HepG2 (cell line): Measurements from ENCODE around the gene MYL2. TPM values are rescaled to one million over a fixed set of nuclear protein-coding genes. Genes with fewer than 3 reads are reported as not detected.

Experiments
- ATAC-seq: fragments of 200-7000 bp; cut with Tn5 transposase; 3 replicates; pipeline ENCODE4 v1.9.1; 2020; ENCODE audit warnings: mild to moderate bottlenecking, moderate library complexity
- BruUV-seq: library from RNA; stranded (reverse); fragments of 400-500 nt; replicated peaks from 2 replicates; lab custom pipeline; 2021; lab: Mats Ljungman, UMichigan
- CTCF ChIA-PET: fragments of 300-600 bp; formaldehyde crosslinking; extraction: SDS; loops from one replicate; lab custom pipeline; 2021; ENCODE audit warnings: low total read pairs, inconsistent platforms, low intra/inter-chr PET ratio; lab: Yijun Ruan, JAX
- POLR2A ChIA-PET: fragments of 350-600 bp; sonication (Branson Sonifier 250); formaldehyde crosslinking; loops from one replicate; lab custom pipeline; 2020; ENCODE audit warnings: antibody characterized with exemption, inconsistent platforms; lab: Yijun Ruan, JAX
- DNase-seq: peaks from one replicate; pipeline ENCODE4 v3.0.0-alpha.2; 2015; ENCODE audit warnings: low spot score
- FAIRE-seq: peaks from 3 replicates; lab custom pipeline; 2011; peaks lifted over from hg19 to GRCh38; lab: Jason Lieb, UNC
- H2AFZ ChIP-seq: one replicate; pipeline ENCODE4 v1.6.1; 2011; ENCODE audit warnings: low read length, inconsistent platforms
- H3K27ac ChIP-seq: fragments of 300-600 bp; 3 replicates; pipeline ENCODE4 v1.8.0; 2011; ENCODE audit warnings: mixed run types, mild to moderate bottlenecking, mixed read lengths, low read length, inconsistent platforms; ENCODE audit not compliant: insufficient read depth; ENCODE audit errors: extremely low read length
- H3K27me3 ChIP-seq, 2 experiments: fragments of 200-600 bp in 1 of 2; 2 replicates in 1 of 2; 3 replicates in 1 of 2; pipeline versions ENCODE4 v1.6.0 to v1.8.0; 2011; ENCODE audit warnings: low read length in 2 of 2, mild to moderate bottlenecking in 2 of 2, moderate library complexity in 2 of 2, inconsistent platforms in 1 of 2; ENCODE audit not compliant: insufficient read depth in 2 of 2, control insufficient read depth in 1 of 2
- H3K36me3 ChIP-seq, 2 experiments: fragments of 200-600 bp in 1 of 2; replicated peaks in 1 of 2; 2 replicates in 1 of 2; 3 replicates in 1 of 2; pipeline versions ENCODE4 v1.5.1 to v1.8.0; 2011; ENCODE audit warnings: low read length in 2 of 2, inconsistent platforms in 1 of 2; ENCODE audit not compliant: insufficient read depth in 2 of 2, control insufficient read depth in 1 of 2
- H3K4me1 ChIP-seq: 2 replicates; pipeline ENCODE4 v1.5.1; 2012; ENCODE audit warnings: low read length, inconsistent platforms; ENCODE audit not compliant: insufficient read depth
- H3K4me2 ChIP-seq: 2 replicates; pipeline ENCODE4 v1.6.0; 2011; ENCODE audit warnings: low read depth, low read length, inconsistent platforms
- H3K4me3 ChIP-seq, 3 experiments: fragments of 200-600 bp in 1 of 3; sonication (generic), shearing (Covaris generic) in 1 of 3; replicated peaks in 1 of 3; 2 replicates each; pipeline ENCODE4 v1.5.1; 2011 to 2016; ENCODE audit warnings: low read length in 3 of 3, inconsistent platforms in 2 of 3, low read depth in 2 of 3, mild to moderate bottlenecking in 2 of 3, control low read depth in 1 of 3, mixed read lengths in 1 of 3; ENCODE audit not compliant: insufficient read depth in 1 of 3
- H3K79me2 ChIP-seq: one replicate; pipeline ENCODE4 v1.6.1; 2011; ENCODE audit warnings: low read length, inconsistent platforms; ENCODE audit not compliant: insufficient read depth
- H3K9ac ChIP-seq: 2 replicates; pipeline ENCODE4 v1.6.0; 2011; ENCODE audit warnings: mild to moderate bottlenecking, low read depth, low read length, inconsistent platforms; ENCODE audit not compliant: insufficient read depth
- H3K9me3 ChIP-seq: 2 replicates; pipeline ENCODE4 v1.5.1; 2012; ENCODE audit warnings: mild to moderate bottlenecking, low read length
- H4K20me1 ChIP-seq: 2 replicates; pipeline ENCODE4 v1.6.0; 2011; ENCODE audit warnings: inconsistent platforms, mild to moderate bottlenecking, low read length, moderate library complexity; ENCODE audit not compliant: insufficient read depth
- CHD4 ChIP-seq: fragments of 200-600 bp; sonication (generic); IDR thresholded peaks from 2 replicates; pipeline ENCODE4 v1.7.0; 2017; ENCODE audit warnings: mild to moderate bottlenecking, low read length, borderline replicate concordance
- PHF20 ChIP-seq: sonication (generic); formaldehyde crosslinking; IDR thresholded peaks from 2 replicates; pipeline ENCODE4 v1.5.0; 2020; ENCODE audit warnings: mild to moderate bottlenecking, missing genetic modification reagents
- RBFOX2 ChIP-seq: fragments of 200-400 bp; formaldehyde crosslinking; IDR thresholded peaks from 2 replicates; pipeline ENCODE4 v1.6.1; 2017; ENCODE audit warnings: low read depth, mild to moderate bottlenecking, low read length
- SALL2 ChIP-seq: sonication (generic); formaldehyde crosslinking; IDR thresholded peaks from 2 replicates; pipeline ENCODE4 v1.8.1; 2023; ENCODE audit warnings: mild to moderate bottlenecking, missing genetic modification reagents, inconsistent platforms
- SP5 ChIP-seq: IDR thresholded peaks from 2 replicates; pipeline ENCODE4 v1.6.1; 2016; ENCODE audit warnings: low read depth, borderline replicate concordance
- ZNF670 ChIP-seq: sonication (generic); formaldehyde crosslinking; IDR thresholded peaks from 2 replicates; pipeline ENCODE4 v1.8.0; 2022; ENCODE audit warnings: mild to moderate bottlenecking, missing genetic modification reagents, borderline replicate concordance
- ZNF841 ChIP-seq: sonication (generic); formaldehyde crosslinking; IDR thresholded peaks from 2 replicates; pipeline ENCODE4 v1.8.1; 2023; ENCODE audit warnings: missing genetic modification reagents, borderline replicate concordance
- WGBS: methylation state at CpG from one replicate; pipeline ENCODE4 v1.1.6; 2017; ENCODE audit warnings: low lambda C conversion rate; 5-methylcytosine and 5-hydroxymethylcytosine counted together
- in situ Hi-C: cut with HindIII; loops from 2 replicates; pipeline ENCODE4 v1.10.0; 2017; ENCODE audit warnings: low pct_unique_long_range_greater_than_20kb; ENCODE audit not compliant: extremely low pct_ligation_motif_present
- intact Hi-C: fragments of 100-400 bp; cut with micrococcal nuclease; formaldehyde crosslinking; loops from one replicate; pipeline ENCODE4 v1.10.0; 2022; ENCODE audit not compliant: unreplicated experiment
- polyA plus RNA-seq, 8 experiments: library from polyadenylated mRNA; depleted of rRNA in 3 of 8; stranded (reverse) in 7 of 8; unstranded in 1 of 8; fragments of >200 nt; fragmentation: Illumina TruSeq in 4 of 8; extraction: Trizol in 4 of 8; gene quantifications; 2 replicates each; pipeline versions ENCODE4 v1.2.1 to v1.2.3, GENCODE V29; 2011 to 2016; ENCODE audit warnings: low read depth in 4 of 8, missing spikeins in 1 of 8, mixed read lengths in 1 of 8; ENCODE audit not compliant: insufficient read depth in 1 of 8
- total RNA-seq, 5 experiments: library from RNA; depleted of rRNA; stranded (reverse); fragments of >200 nt; fragmentation: Illumina TruSeq; extraction: Trizol; gene quantifications; 2 replicates each; pipeline ENCODE4 v1.2.3, GENCODE V29; 2016; ENCODE audit warnings: low read depth in 1 of 5
- TF ChIP-seq, protein P1 (sequence below): sonication (generic); formaldehyde crosslinking; IDR thresholded peaks from 2 replicates; pipeline ENCODE4 v1.5.0; 2020; ENCODE audit warnings: mild to moderate bottlenecking, missing genetic modification reagents, moderate library complexity
- TF ChIP-seq, protein P2 (sequence below): sonication (generic); formaldehyde crosslinking; IDR thresholded peaks from 2 replicates; pipeline ENCODE4 v1.4.0; 2020; ENCODE audit warnings: mild to moderate bottlenecking, low read depth, missing genetic modification reagents
- TF ChIP-seq, protein P3 (sequence below), 2 experiments: sonication (generic) in 1 of 2; formaldehyde crosslinking in 1 of 2; IDR thresholded peaks; 2 replicates each; pipeline versions ENCODE4 v1.4.0 to v1.6.1; 2018 to 2020; ENCODE audit warnings: missing genetic modification reagents in 2 of 2, borderline replicate concordance in 1 of 2, low read depth in 1 of 2, mild to moderate bottlenecking in 1 of 2, missing biosample characterization in 1 of 2
- TF ChIP-seq, protein P4 (sequence below): sonication (generic); formaldehyde crosslinking; IDR thresholded peaks from 2 replicates; pipeline ENCODE4 v1.5.0; 2020; ENCODE audit warnings: mild to moderate bottlenecking, low read depth, missing genetic modification reagents, borderline replicate concordance
- TF ChIP-seq, protein P5 (sequence below): sonication (generic); formaldehyde crosslinking; IDR thresholded peaks from 2 replicates; pipeline ENCODE4 v1.5.0; 2020; ENCODE audit warnings: mild to moderate bottlenecking, missing genetic modification reagents, borderline replicate concordance
- TF ChIP-seq, protein P6 (sequence below): sonication (generic); formaldehyde crosslinking; conservative IDR thresholded peaks from 2 replicates; pipeline ENCODE4 v1.4.0; 2020; ENCODE audit warnings: missing genetic modification reagents

Gene MYL2
- total and polyA plus RNA-seq, 2 of the 13 experiments (the other 11 are each of a cell fraction or from before 2014, with no cell fraction given): not detected

DNA sequence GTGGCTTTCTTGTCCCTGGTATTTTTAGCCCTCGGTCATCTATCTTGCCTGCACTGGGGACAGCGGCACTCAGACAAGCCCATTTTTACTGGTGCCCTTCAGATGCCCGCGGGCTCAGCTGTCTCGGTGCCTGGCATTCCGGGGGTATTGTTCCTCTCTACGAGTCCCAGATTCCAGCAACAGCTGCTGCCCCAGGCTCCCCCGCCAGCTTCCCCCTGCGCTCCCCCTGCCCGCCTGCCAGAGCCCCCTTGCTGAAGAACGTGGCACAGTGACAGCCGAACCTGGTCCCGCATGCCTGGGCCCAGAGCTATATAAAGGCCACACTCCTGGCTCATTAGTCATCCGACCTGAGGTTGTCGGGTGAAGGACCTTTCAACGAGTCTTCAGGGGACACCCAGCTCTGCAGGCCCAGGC, 10.9 kb upstream of the MYL2 start:
- BruUV-seq: no TSS peak
- FAIRE-seq (no peak), ATAC-seq (no peak), DNase-seq (no peak)
- ChIA-PET POLR2A (no interaction called here), CTCF (no interaction called here)
- H3K4me2 ChIP-seq: no peak overlapping the region
- intact Hi-C loops (no loop called here), in situ Hi-C loops (loop anchor here (10.0 kb wide), 1 partner anchor 383 kb away; no protein-coding TSS in a partner anchor)
- H3K27me3 ChIP-seq: no peaks in the 10 kb centered on the region; a peak in 1 of 5 replicates
- H3K4me3 ChIP-seq: no peak overlapping the region
- WGBS: 58% methylated on average over 13 of the region's 16 CpGs
- H3K27ac ChIP-seq: no peak overlapping the region
- H3K4me1 ChIP-seq: no peaks in the 10 kb centered on the region
- H4K20me1 ChIP-seq: no peaks in the 10 kb centered on the region
- no peaks in the 10 kb centered on the region for H3K9me3 ChIP-seq
- H3K36me3 ChIP-seq: no peaks in the 10 kb centered on the region
- no peak overlapping the region for H3K9ac ChIP-seq
- no peak overlapping the region for H2AFZ ChIP-seq
- H3K79me2 ChIP-seq: no peaks in the 10 kb centered on the region
- TF ChIP-seq ZNF841 (CRISPR knock-in tag): no peak
- no peak for TF ChIP-seq ZNF670 (CRISPR knock-in tag)
- TF ChIP-seq PHF20 (CRISPR knock-in tag): no peak
- TF ChIP-seq RBFOX2: no peak
- TF ChIP-seq, protein P1, sequence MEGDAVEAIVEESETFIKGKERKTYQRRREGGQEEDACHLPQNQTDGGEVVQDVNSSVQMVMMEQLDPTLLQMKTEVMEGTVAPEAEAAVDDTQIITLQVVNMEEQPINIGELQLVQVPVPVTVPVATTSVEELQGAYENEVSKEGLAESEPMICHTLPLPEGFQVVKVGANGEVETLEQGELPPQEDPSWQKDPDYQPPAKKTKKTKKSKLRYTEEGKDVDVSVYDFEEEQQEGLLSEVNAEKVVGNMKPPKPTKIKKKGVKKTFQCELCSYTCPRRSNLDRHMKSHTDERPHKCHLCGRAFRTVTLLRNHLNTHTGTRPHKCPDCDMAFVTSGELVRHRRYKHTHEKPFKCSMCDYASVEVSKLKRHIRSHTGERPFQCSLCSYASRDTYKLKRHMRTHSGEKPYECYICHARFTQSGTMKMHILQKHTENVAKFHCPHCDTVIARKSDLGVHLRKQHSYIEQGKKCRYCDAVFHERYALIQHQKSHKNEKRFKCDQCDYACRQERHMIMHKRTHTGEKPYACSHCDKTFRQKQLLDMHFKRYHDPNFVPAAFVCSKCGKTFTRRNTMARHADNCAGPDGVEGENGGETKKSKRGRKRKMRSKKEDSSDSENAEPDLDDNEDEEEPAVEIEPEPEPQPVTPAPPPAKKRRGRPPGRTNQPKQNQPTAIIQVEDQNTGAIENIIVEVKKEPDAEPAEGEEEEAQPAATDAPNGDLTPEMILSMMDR: no peak
- no peak for TF ChIP-seq CHD4
- TF ChIP-seq, protein P2, sequence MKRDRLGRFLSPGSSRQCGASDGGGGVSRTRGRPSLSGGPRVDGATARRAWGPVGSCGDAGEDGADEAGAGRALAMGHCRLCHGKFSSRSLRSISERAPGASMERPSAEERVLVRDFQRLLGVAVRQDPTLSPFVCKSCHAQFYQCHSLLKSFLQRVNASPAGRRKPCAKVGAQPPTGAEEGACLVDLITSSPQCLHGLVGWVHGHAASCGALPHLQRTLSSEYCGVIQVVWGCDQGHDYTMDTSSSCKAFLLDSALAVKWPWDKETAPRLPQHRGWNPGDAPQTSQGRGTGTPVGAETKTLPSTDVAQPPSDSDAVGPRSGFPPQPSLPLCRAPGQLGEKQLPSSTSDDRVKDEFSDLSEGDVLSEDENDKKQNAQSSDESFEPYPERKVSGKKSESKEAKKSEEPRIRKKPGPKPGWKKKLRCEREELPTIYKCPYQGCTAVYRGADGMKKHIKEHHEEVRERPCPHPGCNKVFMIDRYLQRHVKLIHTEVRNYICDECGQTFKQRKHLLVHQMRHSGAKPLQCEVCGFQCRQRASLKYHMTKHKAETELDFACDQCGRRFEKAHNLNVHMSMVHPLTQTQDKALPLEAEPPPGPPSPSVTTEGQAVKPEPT (CRISPR knock-in tag): no peak
- TF ChIP-seq, protein P3, sequence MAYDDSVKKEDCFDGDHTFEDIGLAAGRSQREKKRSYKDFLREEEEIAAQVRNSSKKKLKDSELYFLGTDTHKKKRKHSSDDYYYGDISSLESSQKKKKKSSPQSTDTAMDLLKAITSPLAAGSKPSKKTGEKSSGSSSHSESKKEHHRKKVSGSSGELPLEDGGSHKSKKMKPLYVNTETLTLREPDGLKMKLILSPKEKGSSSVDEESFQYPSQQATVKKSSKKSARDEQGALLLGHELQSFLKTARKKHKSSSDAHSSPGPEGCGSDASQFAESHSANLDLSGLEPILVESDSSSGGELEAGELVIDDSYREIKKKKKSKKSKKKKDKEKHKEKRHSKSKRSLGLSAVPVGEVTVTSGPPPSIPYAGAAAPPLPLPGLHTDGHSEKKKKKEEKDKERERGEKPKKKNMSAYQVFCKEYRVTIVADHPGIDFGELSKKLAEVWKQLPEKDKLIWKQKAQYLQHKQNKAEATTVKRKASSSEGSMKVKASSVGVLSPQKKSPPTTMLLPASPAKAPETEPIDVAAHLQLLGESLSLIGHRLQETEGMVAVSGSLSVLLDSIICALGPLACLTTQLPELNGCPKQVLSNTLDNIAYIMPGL (CRISPR knock-in tag; IDR thresholded peaks at IDR 0.05; ENCODE audit: borderline replicate concordance in 1 of 2, low read depth in 1 of 2): no peak
- TF ChIP-seq, protein P4, sequence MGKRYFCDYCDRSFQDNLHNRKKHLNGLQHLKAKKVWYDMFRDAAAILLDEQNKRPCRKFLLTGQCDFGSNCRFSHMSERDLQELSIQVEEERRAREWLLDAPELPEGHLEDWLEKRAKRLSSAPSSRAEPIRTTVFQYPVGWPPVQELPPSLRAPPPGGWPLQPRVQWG (CRISPR knock-in tag): no peak
- TF ChIP-seq, protein P5, sequence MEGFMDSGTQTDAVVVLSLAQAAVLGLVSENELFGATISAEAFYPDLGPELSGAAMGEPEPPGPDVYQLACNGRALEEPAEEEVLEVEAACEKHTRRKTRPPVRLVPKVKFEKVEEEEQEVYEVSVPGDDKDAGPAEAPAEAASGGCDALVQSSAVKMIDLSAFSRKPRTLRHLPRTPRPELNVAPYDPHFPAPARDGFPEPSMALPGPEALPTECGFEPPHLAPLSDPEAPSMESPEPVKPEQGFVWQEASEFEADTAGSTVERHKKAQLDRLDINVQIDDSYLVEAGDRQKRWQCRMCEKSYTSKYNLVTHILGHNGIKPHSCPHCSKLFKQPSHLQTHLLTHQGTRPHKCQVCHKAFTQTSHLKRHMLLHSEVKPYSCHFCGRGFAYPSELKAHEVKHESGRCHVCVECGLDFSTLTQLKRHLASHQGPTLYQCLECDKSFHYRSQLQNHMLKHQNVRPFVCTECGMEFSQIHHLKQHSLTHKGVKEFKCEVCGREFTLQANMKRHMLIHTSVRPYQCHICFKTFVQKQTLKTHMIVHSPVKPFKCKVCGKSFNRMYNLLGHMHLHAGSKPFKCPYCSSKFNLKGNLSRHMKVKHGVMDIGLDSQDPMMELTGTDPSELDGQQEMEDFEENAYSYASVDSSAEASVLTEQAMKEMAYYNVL: no peak
- TF ChIP-seq SALL2 (CRISPR knock-in tag): no peak
- TF ChIP-seq SP5 (CRISPR knock-in tag): no peak
- TF ChIP-seq, protein P6, sequence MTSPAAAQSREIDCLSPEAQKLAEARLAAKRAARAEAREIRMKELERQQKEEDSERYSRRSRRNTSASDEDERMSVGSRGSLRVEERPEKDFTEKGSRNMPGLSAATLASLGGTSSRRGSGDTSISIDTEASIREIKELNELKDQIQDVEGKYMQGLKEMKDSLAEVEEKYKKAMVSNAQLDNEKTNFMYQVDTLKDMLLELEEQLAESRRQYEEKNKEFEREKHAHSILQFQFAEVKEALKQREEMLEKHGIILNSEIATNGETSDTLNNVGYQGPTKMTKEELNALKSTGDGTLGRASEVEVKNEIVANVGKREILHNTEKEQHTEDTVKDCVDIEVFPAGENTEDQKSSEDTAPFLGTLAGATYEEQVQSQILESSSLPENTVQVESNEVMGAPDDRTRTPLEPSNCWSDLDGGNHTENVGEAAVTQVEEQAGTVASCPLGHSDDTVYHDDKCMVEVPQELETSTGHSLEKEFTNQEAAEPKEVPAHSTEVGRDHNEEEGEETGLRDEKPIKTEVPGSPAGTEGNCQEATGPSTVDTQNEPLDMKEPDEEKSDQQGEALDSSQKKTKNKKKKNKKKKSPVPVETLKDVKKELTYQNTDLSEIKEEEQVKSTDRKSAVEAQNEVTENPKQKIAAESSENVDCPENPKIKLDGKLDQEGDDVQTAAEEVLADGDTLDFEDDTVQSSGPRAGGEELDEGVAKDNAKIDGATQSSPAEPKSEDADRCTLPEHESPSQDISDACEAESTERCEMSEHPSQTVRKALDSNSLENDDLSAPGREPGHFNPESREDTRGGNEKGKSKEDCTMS (CRISPR knock-in tag): no peak
